ENCODE results near the gene ADAMTSL5.

DNA sequence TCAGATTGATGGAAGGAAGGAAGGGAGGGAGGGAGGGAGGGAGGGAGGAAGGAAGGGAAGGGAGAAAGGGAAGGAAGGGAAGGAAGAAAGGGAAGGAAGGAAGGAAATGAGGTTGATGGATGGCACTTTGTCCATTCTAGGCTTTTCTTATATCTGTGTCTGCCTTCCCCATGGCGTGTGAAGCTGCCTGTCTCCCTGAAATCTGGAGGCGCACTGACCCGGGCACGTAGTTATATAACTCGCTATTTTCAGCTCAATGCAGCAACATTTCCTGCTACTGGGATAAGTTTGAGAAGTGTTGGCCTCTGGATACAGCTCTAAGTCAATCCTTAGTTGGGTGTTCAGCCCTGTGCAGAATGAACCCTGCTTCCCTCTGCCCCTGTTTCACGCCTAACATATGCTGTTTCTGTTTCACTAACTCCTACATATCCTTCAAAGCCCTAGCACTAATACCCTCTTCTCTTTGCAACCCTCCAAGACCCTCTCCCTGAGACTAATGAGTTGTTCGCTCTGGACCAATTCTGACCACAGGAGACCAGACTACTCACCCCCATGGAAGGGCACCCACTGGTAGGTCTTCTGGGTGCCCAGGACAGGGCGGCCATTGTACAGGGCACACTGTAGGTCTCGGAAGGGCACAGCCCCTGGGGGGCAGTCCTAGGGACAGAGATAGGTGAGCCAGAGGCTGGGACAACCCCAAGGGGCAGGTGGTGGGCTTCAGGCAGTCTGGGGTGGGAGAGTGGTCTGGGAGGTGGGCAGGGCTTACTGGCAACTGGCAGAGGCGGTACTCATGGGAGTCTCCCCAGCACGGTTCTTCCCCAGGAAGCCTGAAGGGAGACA, 3.0 kb downstream of the ADAMTSL5 start:
- TF ChIP-seq POLR2A (IDR thresholded peaks at IDR 0.05; ENCODE audit: low read length) = no peak
- TF ChIP-seq GATA1 (IDR thresholded peaks at IDR 0.05; ENCODE audit: low read depth, low read length) = no peak
